ENCODE data around the gene RNF182.
"Not testable (repeated sequence)": the region's sequence is repeated elsewhere in the genome, so short reads cannot be mapped to it uniquely, and the experiment has no call there.

The RNF182 gene

DNA sequence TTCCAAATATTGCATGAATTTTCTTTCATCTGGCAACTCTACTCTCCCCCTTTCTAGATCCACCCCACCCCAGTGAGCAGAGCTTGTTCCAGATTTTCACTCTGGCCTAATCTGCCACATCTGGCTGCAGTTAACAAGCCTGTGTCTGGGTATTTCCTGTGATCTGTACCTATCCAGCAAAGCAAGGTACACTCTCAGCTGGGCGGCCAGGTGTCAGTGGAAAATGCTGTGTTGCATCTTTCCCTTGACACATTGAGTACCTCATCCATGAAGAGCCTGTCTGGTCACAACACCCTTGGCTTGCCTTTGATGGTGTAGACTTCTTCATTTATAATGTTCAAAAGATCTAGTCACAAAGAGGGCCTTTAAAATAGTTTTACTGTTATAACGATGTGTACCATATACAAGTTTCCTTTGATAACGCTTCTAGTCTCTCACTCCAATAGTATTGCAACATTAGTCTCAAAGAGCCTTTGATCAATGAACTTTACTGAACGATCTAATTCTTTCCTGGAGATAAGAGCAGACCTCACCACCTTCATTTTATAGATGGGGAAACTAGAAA lies 6.0 kb upstream of the RNF182 start:
- no peak for DNase-seq

DNA sequence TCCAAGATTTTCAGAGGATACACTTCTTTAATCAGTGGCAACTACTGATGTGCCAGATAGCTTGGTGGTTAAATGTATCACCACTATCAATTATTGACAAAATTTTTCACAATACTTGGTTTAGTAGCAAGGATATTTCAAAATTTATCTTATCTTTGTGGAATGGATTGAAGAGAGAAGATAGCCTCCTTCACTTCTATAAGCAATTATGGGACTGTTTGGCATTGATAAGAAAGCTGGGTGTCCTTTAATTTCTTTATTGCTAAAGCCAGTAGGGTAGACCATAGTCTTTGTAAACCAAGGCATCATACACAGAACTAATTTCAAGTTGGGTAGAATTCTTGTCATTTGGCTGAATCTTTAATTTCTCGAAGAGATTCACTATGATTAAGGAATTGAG lies 4.9 kb upstream of the RNF182 start:
- no peak for DNase-seq

DNA sequence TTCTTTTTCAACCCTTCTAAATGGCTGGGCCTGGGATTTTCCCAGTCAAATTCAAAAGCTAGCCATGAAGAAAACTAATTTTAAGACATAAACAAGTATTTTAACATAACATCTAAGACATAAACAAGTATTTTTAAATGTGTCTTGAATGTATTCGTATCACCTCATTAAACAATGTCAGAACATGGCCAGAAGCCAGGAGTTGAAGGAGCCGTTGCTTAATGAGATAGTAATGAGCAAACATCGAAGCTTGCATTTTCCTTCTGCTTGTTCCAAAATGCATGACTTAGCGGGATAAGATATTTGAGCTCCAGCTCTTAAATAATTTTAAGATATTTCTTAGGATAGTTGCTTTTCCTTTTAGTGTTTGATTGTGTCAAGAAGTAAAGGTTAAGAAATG lies 4.2 kb upstream of the RNF182 start:
- no peak for DNase-seq

DNA sequence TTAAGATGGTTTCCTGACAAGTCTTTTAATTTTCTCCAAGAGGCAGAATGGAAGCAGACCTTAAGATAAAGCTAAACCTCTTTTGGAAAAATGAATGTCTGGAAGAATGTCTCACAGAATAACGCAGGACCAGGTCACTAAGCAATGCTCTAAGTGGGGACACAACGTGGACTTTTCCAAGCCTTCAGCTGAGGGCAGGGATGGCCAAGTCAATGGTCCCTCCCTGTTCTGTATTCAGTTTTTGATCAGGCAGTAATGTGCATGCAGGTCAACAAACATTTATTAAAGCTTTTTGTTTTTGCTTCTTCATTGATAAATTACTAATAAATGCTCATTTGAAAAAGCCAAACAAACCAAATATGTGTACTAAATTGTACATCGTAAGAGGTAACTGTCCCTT lies 2.0 kb upstream of the RNF182 start:
- no peak for DNase-seq

DNA sequence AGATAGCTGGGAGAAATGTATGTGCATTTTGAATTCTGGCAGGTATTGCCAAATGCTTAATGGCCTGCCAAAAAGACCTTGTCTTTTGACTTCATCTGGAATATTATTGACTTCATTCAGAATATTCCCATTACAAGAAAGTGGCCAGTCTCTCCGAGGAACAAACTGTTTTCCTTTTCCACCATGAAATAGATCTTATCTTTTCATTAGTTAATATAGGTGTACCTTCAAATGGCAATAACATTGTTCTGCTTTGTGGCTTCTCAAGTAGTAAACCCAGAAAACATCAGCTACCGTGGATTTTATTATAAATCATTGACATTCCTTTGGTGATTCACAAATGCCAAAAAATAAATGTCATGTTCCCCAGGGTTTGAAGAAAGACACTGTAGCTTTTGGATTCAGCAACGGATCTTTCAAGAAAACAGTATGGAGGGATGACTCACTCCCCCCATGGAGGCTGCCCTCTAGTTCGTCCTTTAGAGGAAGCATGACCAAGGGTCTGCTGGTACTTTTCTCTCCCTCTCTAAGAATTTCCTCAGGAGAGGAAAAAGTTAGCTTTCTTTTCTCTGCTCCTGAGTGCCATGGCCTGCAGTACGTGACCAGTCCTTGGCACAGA lies 1.1 kb upstream of the RNF182 start:
- no peak for DNase-seq

DNA sequence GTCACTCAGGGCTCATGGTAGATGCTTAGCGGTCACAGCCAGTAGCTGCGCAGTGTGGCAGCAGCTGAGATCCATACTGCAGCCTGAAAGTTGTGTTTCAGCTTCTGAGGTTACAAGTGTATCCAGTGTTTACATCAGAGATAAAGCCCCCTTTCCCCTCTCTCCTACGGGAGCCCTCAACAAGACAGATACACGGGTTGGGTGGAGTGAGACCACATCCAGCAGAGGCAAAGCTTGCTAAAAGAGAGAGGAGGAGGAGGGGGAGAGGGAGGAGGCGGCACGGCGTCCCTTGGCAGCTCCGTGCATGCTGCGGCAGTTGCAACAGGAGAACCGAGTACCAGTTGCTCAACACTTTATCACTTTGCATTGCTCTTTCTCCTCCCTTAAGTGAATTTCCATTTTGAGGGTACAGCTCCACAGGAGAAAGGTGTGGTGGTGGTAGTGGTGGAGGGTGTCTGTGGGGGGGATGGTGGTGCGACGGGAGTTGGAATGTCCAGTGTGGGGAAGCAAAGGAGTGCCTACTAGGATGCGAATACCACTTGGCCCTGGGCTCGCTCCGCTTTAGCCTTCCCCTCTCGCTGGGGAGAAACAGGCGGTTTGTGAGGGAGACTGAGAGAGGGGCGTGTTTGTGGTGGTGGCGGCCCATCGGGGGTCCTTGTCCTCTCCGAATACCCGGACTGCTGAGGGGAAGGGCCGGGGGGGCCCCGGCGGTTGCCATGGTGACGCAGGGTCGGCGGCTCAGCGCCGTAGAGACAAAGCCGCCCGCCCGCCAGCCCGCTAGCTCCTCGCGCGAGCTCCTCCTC lies 405 bp upstream of the RNF182 start:
- peak; percentile 31 for DNase-seq

DNA sequence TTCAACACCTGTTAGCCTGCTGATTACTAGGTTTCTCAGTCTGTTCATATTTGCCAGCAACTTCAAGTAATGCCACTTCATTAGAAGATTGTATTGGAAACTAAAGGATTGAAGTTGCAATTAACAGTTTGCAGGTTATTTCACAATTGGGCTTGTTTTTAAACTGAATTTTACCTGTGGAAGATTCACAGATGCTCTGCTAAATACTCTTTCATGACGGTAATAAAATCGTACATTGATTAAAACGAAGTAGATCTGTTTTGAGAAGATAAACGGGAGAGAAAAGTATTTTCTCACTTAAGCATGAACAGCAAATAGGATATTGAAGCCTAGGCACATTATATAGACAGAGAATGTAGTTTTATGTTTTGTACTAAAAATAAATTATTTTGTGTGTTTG lies 1.6 kb downstream of the RNF182 start:
- DNase-seq: no peak

DNA sequence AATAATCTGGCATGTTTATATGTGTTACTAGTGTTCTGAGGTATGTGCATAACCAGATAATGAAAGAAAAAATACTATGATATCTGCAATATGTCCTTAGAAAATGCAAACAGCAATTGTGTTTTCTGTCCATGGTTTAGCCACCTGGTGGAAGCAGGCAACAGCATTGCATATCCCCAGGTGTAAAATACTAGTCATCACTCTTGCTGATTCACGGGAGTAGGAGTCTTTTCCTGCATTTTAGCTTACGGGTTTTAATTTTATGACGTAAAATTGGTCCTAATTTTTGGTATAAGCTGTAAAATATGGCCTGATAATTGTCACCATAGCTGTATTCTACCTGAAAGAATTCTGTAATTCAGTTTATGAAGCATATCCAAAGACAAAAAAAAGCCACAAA lies 2.5 kb downstream of the RNF182 start:
- DNase-seq: no peak

DNA sequence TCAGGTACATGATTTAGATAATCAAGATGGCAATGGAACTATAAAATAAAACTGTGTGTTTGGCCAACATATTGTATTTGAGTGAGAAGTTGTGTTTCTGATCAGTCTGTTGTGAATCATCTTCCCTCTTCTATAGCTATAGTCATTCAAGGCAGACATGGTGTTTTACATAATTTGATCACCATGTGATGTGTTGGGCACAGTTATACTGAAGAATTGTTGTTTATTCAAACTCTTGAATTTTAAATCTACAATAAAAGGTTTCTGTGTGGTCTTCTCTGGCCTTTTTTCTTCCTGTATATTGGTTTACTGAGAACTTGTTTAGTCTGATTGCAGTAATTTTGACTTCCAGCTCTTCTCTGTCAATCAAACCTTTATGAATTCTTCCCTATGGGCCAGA lies 4.4 kb downstream of the RNF182 start:
- no peak for DNase-seq

DNA sequence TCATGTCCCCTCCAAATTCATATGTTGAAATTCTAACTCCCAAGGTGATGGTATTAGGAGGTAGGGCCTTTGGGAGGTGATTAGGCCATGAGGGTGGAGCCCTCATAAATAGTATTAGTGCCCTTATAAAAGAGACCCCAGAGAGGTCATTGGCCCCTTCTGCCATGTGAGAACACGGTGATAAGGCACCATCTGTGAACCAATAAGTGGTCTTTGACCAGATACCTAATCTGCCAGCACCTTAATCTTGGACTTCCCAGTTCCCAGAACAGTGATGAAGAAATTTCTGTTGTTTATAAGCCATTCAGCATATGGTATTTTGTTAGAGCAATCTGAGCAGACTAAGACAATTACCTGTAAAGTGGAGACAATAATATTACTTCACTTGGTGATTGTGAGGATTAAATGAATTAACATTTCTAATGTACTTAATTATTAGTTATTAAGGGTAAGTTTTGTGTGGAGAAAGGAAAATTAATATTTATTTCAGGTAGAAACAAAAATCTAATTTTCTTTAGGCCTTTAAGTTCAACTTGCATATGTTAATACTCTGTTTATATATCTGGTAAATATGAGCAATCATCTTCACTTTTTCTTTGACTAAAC lies 7.1 kb downstream of the RNF182 start:
- DNase-seq: no peak

DNA sequence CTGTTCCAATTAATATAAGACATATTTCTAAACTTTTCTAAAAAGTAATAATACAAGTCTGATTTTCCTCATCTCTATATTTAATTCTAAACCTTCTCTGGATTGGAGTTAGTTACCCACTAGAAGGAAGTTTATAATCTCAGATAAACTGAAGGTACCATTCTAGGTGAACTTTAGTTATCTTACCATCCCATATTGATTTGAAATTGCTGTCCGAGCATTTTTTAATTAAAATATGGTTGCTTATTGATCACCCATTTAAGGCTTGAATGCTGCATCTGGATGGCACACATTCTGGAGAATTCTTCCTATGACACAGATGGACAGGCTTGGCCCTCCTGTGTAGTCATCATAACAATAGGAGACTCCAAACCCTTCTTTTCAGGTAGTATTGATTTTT lies 8.0 kb downstream of the RNF182 start:
- DNase-seq: no peak

DNA sequence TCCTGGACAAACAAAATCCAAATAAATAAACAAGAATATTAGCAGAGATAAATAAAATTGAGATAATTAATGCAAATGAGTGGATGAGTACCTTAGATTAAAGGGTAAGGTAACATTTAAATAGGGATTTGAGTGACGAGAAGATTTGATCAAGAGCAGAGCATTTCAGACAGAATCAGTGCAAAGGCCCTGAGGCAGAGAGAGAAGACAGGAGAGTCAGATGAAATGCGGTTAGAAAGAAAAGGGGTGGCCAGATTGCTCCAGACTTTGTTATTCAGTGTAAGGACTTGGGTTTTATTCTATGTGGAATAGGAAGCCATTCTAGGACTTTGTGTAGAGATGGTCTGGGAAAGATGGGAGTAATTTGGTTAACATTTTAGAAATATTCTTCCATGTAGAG lies 10.0 kb downstream of the RNF182 start:
- no peak for DNase-seq

DNA sequence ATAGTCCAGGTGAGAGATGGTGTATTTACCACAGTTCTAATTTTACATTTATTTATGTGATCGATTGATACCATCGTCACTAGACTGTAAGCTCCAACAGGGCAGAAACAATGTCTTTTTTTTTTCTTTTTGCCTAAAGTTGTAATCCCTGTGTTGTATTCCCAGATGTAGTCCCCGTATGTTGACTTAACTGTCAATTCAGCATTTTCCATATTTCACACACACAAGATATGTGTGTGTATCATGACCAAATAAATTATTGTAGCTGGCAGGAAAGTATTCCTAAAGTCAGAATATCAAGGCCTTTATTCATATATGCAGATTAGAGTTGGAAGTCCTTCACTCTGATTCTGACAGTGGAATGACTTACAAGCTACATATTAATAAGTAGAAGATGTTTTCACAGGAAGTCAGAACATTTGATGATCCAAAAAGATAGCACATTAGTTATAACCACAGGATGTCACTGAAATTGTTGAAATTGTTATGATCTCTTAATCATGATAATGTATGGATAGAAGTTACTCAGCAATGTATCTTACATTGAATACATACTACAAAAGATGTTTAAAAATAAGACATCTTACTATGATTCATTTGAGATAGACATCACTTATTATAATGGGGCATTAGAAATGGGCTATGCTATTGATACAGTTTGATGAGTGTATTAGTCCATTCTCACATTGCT lies 10.6 kb downstream of the RNF182 start:
- DNase-seq: no peak

DNA sequence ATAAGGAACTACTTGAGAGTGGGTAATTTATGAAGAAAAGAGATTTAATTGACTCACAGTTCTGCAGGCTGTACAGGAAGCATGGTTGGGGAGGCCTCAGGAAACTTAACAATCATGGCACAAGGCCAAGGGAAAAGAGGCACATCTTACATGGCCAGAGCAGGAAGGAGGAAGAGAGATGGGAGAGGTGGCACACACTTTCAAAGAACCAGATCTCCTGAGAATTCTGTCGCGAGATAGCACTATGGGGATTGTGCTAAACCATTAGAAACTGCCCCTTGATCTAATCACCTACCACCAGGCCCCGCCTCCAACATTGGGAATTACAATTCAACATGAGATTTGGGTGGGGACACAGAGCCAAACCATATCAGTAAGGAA lies 11.1 kb downstream of the RNF182 start:
- not testable (repeated sequence) for DNase-seq

DNA sequence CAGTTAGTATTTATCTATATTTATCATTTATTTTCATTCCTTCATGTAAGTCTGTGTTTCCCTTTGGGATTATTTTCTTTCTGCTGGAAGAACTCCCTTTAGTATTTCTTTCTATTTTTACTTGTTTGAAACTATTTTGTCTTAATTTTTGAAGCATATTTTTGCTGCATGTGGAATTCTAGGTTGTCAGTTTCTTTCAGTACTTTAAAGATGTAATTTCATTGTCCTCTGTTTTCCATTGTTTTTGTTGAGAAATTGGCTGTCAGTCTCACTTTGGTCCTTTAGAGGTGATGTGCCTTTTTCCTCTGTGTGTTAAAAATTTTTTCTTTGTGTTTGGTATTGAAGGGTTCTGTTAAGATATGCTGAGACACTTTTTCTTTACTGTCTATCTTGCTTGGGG lies 17.1 kb downstream of the RNF182 start:
- DNase-seq: no peak

DNA sequence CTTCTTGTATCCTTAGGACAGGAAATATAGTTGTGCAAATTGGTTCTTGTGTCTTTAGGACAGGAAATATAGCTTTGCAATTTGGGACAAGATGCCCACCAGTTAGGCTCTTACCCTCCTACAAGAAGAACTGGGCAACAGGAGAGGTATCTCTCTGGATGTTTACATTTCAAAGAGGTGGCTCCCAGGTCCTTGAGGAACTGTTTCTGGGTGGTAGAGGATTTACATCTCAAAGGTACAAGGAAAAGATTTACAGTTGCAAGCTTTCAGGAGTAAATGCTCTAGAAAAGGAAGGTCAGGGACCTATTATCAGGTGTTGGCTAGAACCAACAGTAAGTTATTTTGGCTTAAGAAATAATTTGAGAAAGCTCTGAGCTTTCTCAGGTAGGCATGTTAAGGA lies 19.2 kb downstream of the RNF182 start:
- DNase-seq: no peak

DNA sequence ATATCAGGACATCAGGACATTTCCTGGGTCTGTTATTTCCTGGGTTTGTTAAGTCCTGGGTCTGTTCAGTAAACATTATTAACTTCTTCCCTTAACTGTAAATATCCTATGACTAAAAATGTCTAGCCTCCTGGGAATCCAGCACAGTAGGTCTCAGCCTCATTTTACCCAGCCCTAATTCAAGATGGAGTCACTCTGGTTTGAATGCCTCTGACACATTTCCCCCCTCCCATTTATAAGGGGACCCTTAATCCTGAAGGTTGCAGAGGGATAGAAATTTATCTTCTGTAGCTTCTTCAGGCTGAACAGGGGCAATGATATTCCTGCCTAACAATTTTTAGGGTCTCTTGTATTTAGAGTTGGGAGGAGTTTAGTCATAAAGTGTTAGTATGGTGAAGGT lies 21.8 kb downstream of the RNF182 start:
- DNase-seq: no peak

DNA sequence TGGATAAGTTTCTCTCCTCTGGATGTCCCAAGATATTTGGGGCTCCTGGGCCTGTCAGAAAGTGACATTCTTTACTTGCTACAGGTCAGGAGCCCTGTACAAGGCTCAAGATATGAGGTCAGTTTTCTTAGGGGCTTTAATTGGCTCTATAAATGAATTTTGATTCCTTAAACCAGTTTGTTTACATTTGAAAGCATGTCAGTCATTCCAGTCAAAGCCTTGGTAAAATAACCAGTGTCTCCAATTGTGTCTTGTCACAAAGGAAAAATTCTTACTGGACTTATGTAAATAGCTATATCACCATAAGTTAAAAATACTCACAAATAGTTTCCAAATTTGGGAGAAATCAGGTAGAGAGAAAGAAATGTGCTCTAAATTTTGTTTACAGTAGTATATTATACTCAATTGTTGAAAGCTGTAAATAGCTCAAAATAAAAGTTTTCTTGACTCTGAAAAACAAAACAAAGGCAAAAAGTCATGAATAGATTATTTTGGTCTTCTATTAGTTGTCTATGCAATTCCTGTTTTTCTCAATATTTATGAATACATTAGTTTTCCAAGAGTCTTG lies 22.9 kb downstream of the RNF182 start:
- DNase-seq: no peak

DNA sequence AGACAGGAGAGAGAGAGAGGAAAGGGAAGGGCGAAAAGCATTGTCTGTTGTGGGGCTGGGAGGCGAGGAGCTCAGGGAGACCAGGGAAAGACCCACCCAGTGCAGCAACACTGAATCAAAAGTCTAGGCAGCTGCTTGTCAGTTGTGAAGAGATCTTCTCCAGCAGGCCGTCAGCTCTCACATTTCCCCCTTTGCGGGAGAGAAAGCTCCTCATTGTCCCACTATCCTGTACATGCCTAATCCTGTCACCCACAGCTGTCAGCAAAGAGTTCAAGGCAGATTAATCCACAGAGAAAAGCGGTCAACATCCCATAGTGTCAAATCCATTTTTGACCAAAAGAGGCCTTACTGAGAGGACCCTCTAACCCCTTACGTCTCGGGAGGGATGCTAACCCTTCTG lies 27.3 kb downstream of the RNF182 start:
- DNase-seq: no peak

DNA sequence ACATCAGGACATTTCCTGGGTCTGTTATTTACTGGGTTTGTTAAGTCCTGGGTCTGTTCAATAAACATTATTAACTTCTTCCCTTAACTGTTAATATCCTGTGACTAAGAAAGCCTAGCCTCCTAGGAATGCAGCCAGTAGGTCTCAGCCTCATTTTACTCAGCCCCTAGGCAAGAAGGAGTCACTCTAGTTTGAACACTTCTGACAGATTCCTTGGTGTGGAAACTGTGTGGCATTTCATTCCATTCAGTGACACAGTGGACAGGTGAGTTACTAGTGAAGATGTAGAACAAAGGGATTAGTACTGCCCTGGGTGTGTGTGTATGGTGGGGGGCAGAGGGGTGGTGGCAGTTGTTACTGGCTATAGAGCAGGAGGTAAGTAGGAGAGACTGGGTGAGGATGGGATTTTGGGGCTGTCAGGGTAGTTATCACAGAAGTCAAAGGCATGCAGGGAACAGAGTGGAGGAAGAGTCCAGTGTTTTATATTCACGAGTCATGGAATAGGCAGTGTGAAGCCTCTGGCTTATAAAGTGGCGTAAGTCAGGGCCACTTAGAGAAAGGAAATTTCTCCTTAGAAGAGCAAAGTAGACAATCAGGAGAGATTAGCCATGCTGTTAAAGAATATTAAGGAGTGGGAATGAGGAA lies 28.4 kb downstream of the RNF182 start:
- no peak for DNase-seq

DNA sequence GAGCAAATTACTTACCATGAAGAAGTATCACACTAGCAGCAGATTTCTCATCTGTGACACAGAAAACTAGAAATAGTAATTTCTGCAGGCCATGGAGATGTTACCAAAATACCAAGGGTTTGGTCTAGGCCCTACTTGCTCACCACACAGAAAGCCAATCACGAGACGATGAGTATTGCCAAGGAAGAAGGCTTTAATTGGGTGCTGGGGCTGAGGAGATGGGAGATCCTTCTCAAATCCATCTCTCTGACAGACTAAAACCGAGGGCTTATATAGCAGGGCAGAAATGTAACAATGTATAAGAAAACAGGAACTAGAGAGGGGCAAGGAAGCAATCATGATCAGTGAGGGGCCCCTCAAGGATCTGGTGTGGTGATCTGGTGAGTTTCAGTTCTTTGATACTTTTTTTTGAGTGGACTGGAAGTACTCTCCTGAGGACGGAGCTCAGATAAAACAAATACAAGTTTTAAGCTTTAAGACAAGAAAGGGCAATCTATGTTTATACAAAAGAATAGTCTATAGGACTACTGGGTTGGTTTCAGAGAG lies 40.9 kb downstream of the RNF182 start:
- DNase-seq: no peak

DNA sequence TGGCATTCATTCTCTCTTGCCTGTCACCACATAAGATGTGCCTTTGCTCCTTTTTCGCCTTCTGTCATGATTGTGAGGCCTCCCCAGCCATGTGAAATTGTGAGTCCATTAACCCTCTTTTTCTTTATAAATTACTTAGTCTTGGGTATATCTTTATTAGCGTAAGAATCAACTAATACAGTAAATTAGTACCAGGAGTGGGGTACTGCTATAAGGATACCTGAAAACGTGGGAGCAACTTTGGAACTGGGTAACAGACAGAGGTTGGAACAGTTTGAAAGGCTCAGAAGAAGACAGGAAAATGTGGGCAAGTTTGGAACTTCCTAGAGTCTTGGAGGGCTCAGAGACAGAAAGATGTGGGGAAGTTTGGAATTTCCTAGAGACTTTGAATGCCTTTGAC lies 46.6 kb downstream of the RNF182 start:
- DNase-seq: no peak

Data from stimulated activated naive CD4-positive, alpha-beta T cell treated with Interleukin-2 at 50 U/mL for 16 hours (primary cell).